GM23338 (cell line): ENCODE measurements around the gene IL1RL2. TPM values are rescaled to one million over a fixed set of nuclear protein-coding genes. Genes with fewer than 3 reads are reported as not detected.

ENCODE experiments used
- ATAC-seq: fragments of 200-7000 bp; cut with Tn5 transposase; 3 replicates; pipeline ENCODE4 v1.9.1; 2020
- DNase-seq: peaks from one replicate; pipeline ENCODE4 v3.0.0-alpha.2; 2015; ENCODE audit warnings: low spot score
- H2AFZ ChIP-seq: fragments of 200-600 bp; sonication (generic); 2 replicates; pipeline ENCODE4 v1.8.0; 2016; ENCODE audit warnings: antibody characterized with exemption, mild to moderate bottlenecking, moderate library complexity
- H3F3A ChIP-seq: fragments of 200-600 bp; sonication (generic); replicated peaks from 2 replicates; pipeline ENCODE4 v1.8.0; 2017; ENCODE audit warnings: antibody characterized with exemption, mixed run types, low read depth
- H3K27ac ChIP-seq: fragments of 200-600 bp; sonication (generic); 2 replicates; pipeline ENCODE4 v1.6.1; 2016; ENCODE audit warnings: low read depth
- H3K27me3 ChIP-seq: fragments of 200-600 bp; sonication (generic); 2 replicates; pipeline ENCODE4 v1.8.0; 2016; ENCODE audit warnings: mild to moderate bottlenecking, mixed run types, moderate library complexity; ENCODE audit not compliant: insufficient read depth
- H3K36me3 ChIP-seq: fragments of 200-600 bp; sonication (generic); 2 replicates; pipeline ENCODE4 v1.8.0; 2016; ENCODE audit warnings: mild to moderate bottlenecking; ENCODE audit not compliant: insufficient read depth
- H3K4me1 ChIP-seq: fragments of 200-600 bp; sonication (generic); 2 replicates; pipeline ENCODE4 v1.8.0; 2016; ENCODE audit warnings: mild to moderate bottlenecking, moderate library complexity; ENCODE audit not compliant: insufficient read depth
- H3K4me2 ChIP-seq: fragments of 200-600 bp; sonication (generic); 2 replicates; pipeline ENCODE4 v1.7.1; 2017; ENCODE audit warnings: mixed run types
- H3K4me3 ChIP-seq: fragments of 200-600 bp; sonication (generic); 2 replicates; pipeline ENCODE4 v1.6.1; 2016; ENCODE audit warnings: mixed run types
- H3K79me2 ChIP-seq: fragments of 200-600 bp; sonication (generic); replicated peaks from 2 replicates; pipeline ENCODE4 v1.8.0; 2017; ENCODE audit warnings: mild to moderate bottlenecking; ENCODE audit not compliant: insufficient read depth
- H3K9me2 ChIP-seq: fragments of 200-600 bp; sonication (generic); 2 replicates; pipeline ENCODE4 v1.8.0; 2017; ENCODE audit not compliant: insufficient read depth
- H4K20me1 ChIP-seq: fragments of 200-600 bp; sonication (generic); replicated peaks from 2 replicates; pipeline ENCODE4 v1.8.0; 2017; ENCODE audit warnings: mild to moderate bottlenecking; ENCODE audit not compliant: insufficient read depth
- H3K27ac Mint-ChIP-seq: 2 replicates; pipeline ENCODE4 v1.8.0; 2020; ENCODE audit warnings: inconsistent platforms, mild to moderate bottlenecking, moderate library complexity, mixed read lengths
- H3K27me3 Mint-ChIP-seq: 3 replicates; pipeline ENCODE4 v1.8.0; 2022; ENCODE audit warnings: low read depth, mild to moderate bottlenecking, moderate library complexity, mixed read lengths, inconsistent platforms; ENCODE audit not compliant: insufficient read depth, poor library complexity
- H3K36me3 Mint-ChIP-seq: 3 replicates; pipeline ENCODE4 v1.8.0; 2021; ENCODE audit warnings: low read depth, mild to moderate bottlenecking, inconsistent platforms, moderate library complexity, mixed read lengths
- H3K4me1 Mint-ChIP-seq: 3 replicates; pipeline ENCODE4 v1.8.0; 2020; ENCODE audit warnings: mild to moderate bottlenecking, inconsistent platforms, mixed read lengths
- H3K4me3 Mint-ChIP-seq: 3 replicates; pipeline ENCODE4 v1.8.0; 2021; ENCODE audit warnings: moderate library complexity, mild to moderate bottlenecking, inconsistent platforms, mixed read lengths
- H3K9me3 Mint-ChIP-seq: 3 replicates; pipeline ENCODE4 v1.8.0; 2020; ENCODE audit warnings: moderate library complexity, mild to moderate bottlenecking, inconsistent platforms, mixed read lengths
- EZH2phosphoT487 ChIP-seq: fragments of 200-600 bp; sonication (generic); IDR thresholded peaks from one replicate; pipeline ENCODE4 v1.8.1; 2018; ENCODE audit warnings: antibody characterized with exemption; ENCODE audit not compliant: unreplicated experiment
- POLR2AphosphoS5 ChIP-seq: IDR thresholded peaks from 2 replicates; pipeline ENCODE4 v1.6.1; 2016; ENCODE audit warnings: antibody characterized with exemption, low read depth
- STAT1 ChIP-seq: IDR thresholded peaks from one replicate; pipeline ENCODE4 v1.6.1; 2016; ENCODE audit warnings: antibody characterized with exemption; ENCODE audit not compliant: unreplicated experiment
- ZNF114 ChIP-seq: fragments of 250-450 bp; sonication (Bioruptor Pico); IDR thresholded peaks from 2 replicates; pipeline ENCODE4 v1.5.0; 2020; ENCODE audit warnings: mild to moderate bottlenecking, moderate library complexity
- polyA plus RNA-seq: library from polyadenylated mRNA; unstranded; fragments of >200 nt; fragmentation: Nextera tagmentation; extraction: Ambion mirVana; gene quantifications from 2 replicates; pipeline ENCODE4 v1.2.1, GENCODE V29; 2016
- total RNA-seq: library from RNA; depleted of rRNA; stranded (reverse); fragments of >200 nt; shearing (Covaris generic); gene quantifications from 2 replicates; pipeline ENCODE4 v1.2.3, GENCODE V29; 2014
- TF ChIP-seq, protein P1 (sequence below): fragments of 250-450 bp; sonication (Bioruptor Pico); IDR thresholded peaks from 2 replicates; pipeline ENCODE4 v1.5.0; 2020; ENCODE audit warnings: mild to moderate bottlenecking, moderate library complexity
- TF ChIP-seq, protein P2 (sequence below): IDR thresholded peaks from one replicate; pipeline ENCODE4 v1.6.1; 2018; ENCODE audit warnings: antibody characterized with exemption; ENCODE audit not compliant: unreplicated experiment

IL1RL2 gene
- total and polyA plus RNA-seq, 2 experiments from 2014 or later: not detected

DNA sequence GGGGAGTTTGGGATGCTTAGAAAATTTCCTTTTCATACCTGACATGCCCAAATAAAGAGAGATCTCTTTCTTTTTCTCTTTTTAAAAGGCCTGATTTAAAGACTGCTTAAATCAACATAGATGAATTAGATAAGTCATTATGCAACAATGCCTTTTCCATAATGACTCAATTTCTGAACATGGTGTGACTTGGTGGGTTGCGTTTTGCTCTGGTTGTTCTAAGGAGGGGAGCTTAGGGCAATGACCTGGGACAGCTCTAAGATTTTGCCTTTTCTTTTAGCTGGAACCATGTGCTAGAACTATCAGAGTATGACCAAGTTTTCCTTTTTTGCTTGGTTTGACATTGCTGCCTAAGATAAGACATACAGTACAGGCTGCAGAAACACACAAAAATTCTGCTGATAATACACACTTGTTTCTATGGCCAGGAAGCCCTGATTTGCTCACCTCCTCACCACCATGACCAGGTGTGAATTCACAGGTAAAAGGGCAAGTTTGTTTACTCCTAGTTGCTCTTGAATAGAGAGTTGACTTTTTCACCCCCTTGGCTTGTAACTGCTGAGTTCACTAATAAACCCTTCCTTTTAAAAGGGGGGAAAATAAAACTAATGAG, 66.4 kb downstream of the IL1RL2 start (continued):
- TF ChIP-seq, protein P1, sequence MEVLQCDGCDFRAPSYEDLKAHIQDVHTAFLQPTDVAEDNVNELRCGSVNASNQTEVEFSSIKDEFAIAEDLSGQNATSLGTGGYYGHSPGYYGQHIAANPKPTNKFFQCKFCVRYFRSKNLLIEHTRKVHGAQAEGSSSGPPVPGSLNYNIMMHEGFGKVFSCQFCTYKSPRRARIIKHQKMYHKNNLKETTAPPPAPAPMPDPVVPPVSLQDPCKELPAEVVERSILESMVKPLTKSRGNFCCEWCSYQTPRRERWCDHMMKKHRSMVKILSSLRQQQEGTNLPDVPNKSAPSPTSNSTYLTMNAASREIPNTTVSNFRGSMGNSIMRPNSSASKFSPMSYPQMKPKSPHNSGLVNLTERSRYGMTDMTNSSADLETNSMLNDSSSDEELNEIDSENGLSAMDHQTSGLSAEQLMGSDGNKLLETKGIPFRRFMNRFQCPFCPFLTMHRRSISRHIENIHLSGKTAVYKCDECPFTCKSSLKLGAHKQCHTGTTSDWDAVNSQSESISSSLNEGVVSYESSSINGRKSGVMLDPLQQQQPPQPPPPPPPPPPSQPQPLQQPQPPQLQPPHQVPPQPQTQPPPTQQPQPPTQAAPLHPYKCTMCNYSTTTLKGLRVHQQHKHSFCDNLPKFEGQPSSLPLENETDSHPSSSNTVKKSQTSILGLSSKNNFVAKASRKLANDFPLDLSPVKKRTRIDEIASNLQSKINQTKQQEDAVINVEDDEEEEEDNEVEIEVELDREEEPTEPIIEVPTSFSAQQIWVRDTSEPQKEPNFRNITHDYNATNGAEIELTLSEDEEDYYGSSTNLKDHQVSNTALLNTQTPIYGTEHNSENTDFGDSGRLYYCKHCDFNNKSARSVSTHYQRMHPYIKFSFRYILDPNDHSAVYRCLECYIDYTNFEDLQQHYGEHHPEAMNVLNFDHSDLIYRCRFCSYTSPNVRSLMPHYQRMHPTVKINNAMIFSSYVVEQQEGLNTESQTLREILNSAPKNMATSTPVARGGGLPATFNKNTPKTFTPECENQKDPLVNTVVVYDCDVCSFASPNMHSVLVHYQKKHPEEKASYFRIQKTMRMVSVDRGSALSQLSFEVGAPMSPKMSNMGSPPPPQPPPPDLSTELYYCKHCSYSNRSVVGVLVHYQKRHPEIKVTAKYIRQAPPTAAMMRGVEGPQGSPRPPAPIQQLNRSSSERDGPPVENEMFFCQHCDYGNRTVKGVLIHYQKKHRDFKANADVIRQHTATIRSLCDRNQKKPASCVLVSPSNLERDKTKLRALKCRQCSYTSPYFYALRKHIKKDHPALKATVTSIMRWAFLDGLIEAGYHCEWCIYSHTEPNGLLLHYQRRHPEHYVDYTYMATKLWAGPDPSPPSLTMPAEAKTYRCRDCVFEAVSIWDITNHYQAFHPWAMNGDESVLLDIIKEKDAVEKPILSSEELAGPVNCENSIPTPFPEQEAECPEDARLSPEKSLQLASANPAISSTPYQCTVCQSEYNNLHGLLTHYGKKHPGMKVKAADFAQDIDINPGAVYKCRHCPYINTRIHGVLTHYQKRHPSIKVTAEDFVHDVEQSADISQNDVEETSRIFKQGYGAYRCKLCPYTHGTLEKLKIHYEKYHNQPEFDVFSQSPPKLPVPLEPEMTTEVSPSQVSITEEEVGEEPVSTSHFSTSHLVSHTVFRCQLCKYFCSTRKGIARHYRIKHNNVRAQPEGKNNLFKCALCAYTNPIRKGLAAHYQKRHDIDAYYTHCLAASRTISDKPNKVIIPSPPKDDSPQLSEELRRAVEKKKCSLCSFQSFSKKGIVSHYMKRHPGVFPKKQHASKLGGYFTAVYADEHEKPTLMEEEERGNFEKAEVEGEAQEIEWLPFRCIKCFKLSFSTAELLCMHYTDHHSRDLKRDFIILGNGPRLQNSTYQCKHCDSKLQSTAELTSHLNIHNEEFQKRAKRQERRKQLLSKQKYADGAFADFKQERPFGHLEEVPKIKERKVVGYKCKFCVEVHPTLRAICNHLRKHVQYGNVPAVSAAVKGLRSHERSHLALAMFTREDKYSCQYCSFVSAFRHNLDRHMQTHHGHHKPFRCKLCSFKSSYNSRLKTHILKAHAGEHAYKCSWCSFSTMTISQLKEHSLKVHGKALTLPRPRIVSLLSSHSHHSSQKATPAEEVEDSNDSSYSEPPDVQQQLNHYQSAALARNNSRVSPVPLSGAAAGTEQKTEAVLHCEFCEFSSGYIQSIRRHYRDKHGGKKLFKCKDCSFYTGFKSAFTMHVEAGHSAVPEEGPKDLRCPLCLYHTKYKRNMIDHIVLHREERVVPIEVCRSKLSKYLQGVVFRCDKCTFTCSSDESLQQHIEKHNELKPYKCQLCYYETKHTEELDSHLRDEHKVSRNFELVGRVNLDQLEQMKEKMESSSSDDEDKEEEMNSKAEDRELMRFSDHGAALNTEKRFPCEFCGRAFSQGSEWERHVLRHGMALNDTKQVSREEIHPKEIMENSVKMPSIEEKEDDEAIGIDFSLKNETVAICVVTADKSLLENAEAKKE (CRISPR knock-in tag): no peak
- TF ChIP-seq ZNF114: no peak
- TF ChIP-seq STAT1: no peak

- Histone ChIP-seq H3F3A (no peaks in the 10 kb centered on the region), H3K4me3 (no peak overlapping the region), H3K4me2 (no peak overlapping the region), H3K36me3 (no peaks in the 10 kb centered on the region), H3K79me2 (no peaks in the 10 kb centered on the region), H3K4me1 (no peaks in the 10 kb centered on the region; the same call in 1 of the 2 replicates), H3K27ac (no peak overlapping the region), H2AFZ (no peak overlapping the region), H4K20me1 (no peaks in the 10 kb centered on the region), H3K9me2 (no peaks in the 10 kb centered on the region; the same call in 1 of the 2 replicates), H3K27me3 (peaks cover 35% of the 10 kb centered on the region)
- Mint-ChIP-seq H3K4me1 (peaks cover 2% of the 10 kb centered on the region; the same call in 2 of the 3 replicates), H3K4me3 (no peak overlapping the region), H3K9me3 (no peaks in the 10 kb centered on the region), H3K27ac (no peak overlapping the region), H3K36me3 (no peaks in the 10 kb centered on the region), H3K27me3 (peaks cover 20% of the 10 kb centered on the region)
- no peak for DNase-seq
- ATAC-seq: no peak
- TF ChIP-seq POLR2AphosphoS5 (no peak), STAT1 (no peak), EZH2phosphoT487 (no peak), ZNF114 (no peak)
- TF ChIP-seq, protein P2, sequence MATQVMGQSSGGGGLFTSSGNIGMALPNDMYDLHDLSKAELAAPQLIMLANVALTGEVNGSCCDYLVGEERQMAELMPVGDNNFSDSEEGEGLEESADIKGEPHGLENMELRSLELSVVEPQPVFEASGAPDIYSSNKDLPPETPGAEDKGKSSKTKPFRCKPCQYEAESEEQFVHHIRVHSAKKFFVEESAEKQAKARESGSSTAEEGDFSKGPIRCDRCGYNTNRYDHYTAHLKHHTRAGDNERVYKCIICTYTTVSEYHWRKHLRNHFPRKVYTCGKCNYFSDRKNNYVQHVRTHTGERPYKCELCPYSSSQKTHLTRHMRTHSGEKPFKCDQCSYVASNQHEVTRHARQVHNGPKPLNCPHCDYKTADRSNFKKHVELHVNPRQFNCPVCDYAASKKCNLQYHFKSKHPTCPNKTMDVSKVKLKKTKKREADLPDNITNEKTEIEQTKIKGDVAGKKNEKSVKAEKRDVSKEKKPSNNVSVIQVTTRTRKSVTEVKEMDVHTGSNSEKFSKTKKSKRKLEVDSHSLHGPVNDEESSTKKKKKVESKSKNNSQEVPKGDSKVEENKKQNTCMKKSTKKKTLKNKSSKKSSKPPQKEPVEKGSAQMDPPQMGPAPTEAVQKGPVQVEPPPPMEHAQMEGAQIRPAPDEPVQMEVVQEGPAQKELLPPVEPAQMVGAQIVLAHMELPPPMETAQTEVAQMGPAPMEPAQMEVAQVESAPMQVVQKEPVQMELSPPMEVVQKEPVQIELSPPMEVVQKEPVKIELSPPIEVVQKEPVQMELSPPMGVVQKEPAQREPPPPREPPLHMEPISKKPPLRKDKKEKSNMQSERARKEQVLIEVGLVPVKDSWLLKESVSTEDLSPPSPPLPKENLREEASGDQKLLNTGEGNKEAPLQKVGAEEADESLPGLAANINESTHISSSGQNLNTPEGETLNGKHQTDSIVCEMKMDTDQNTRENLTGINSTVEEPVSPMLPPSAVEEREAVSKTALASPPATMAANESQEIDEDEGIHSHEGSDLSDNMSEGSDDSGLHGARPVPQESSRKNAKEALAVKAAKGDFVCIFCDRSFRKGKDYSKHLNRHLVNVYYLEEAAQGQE: no peak
These were observed 66.9 kb downstream of the IL1RL2 start for GRCh38 chr2:102253753-102254150.
